ENCODE data around the gene SLC22A23.

The SLC22A23 gene

GRCh38 chr6:3330199-3330598, 126.7 kb downstream of the SLC22A23 start:
- no peak for DNase-seq

- DNase-seq, result no peak
These were observed 127.3 kb downstream of the SLC22A23 start for GRCh38 chr6:3329393-3330051.

GRCh38 chr6:3328796-3329195, 128.1 kb downstream of the SLC22A23 start:
- DNase-seq, result no peak

- no peak for DNase-seq
These were observed 128.7 kb downstream of the SLC22A23 start for GRCh38 chr6:3328145-3328544.

- no peak for DNase-seq
These were observed 129.4 kb downstream of the SLC22A23 start for GRCh38 chr6:3327403-3327802.

GRCh38 chr6:3326981-3327380, 129.9 kb downstream of the SLC22A23 start:
- no peak for DNase-seq

- DNase-seq, result no peak
These were observed 130.5 kb downstream of the SLC22A23 start for GRCh38 chr6:3326184-3326971.

- DNase-seq, result no peak
These were observed 131.6 kb downstream of the SLC22A23 start for GRCh38 chr6:3325210-3325609.

- no peak for DNase-seq
These were observed 132.4 kb downstream of the SLC22A23 start for GRCh38 chr6:3324262-3324942.

GRCh38 chr6:3323696-3324261, 133.1 kb downstream of the SLC22A23 start:
- no peak for DNase-seq

GRCh38 chr6:3323148-3323547, 133.7 kb downstream of the SLC22A23 start:
- DNase-seq, result no peak

- no peak for DNase-seq
These were observed 134.4 kb downstream of the SLC22A23 start for GRCh38 chr6:3322366-3322890.

- no peak for DNase-seq
These were observed 135.0 kb downstream of the SLC22A23 start for GRCh38 chr6:3321875-3322274.

GRCh38 chr6:3321042-3321441, 135.8 kb downstream of the SLC22A23 start:
- DNase-seq, result no peak

GRCh38 chr6:3320238-3320811, 136.5 kb downstream of the SLC22A23 start:
- DNase-seq, result no peak

- DNase-seq, result no peak
These were observed 137.1 kb downstream of the SLC22A23 start for GRCh38 chr6:3319610-3320200.

GRCh38 chr6:3318821-3319540, 137.9 kb downstream of the SLC22A23 start:
- DNase-seq, result no peak

- no peak for DNase-seq
These were observed 138.6 kb downstream of the SLC22A23 start for GRCh38 chr6:3318226-3318625.

- DNase-seq, result no peak
These were observed 139.1 kb downstream of the SLC22A23 start for GRCh38 chr6:3317741-3318211.

GRCh38 chr6:3316818-3317217, 140.0 kb downstream of the SLC22A23 start:
- DNase-seq, result no peak

- DNase-seq, result no peak
These were observed 140.5 kb downstream of the SLC22A23 start for GRCh38 chr6:3316331-3316730.

- DNase-seq, result no peak
These were observed 141.0 kb downstream of the SLC22A23 start for GRCh38 chr6:3315841-3316240.

Measured in NCI-H187 treated with DMSO at 0.1 percent for 48 hours (cell line).